B cell (primary cell): ENCODE measurements around the gene RNH1. TPM values are rescaled to one million over a fixed set of nuclear protein-coding genes. Genes with fewer than 3 reads are reported as not detected.

Experiments
- ATAC-seq: fragments of 200-7000 bp; cut with Tn5 transposase; one replicate; pipeline ENCODE4 v1.10.0; 2021; ENCODE audit warnings: low read depth, mild to moderate bottlenecking, moderate number of reproducible peaks, moderate library complexity
- CTCF ChIA-PET: fragments of 350-600 bp; sonication (Branson Sonifier 250); formaldehyde crosslinking; loops from one replicate; lab custom pipeline; 2021; ENCODE audit warnings: antibody characterized with exemption, inconsistent platforms; lab: Charles Lee
- POLR2A ChIA-PET: fragments of 350-600 bp; sonication (Branson Sonifier 250); formaldehyde crosslinking; loops from one replicate; lab custom pipeline; 2021; ENCODE audit warnings: antibody characterized with exemption; lab: Charles Lee
- DNase-seq: peaks from one replicate; pipeline ENCODE4 v3.0.0; 2013
- H2AFZ ChIP-seq: 2 replicates; pipeline ENCODE4 v1.6.1; 2012; ENCODE audit warnings: mild to moderate bottlenecking, low read depth, low read length; ENCODE audit not compliant: insufficient read depth, poor library complexity, severe bottlenecking
- H3K27ac ChIP-seq, 2 donors: 1 replicate in 1 of 2; 2 replicates in 1 of 2; pipeline ENCODE4 v1.5.1; 2012 to 2013; ENCODE audit warnings: low read length in 2 of 2, mild to moderate bottlenecking in 2 of 2, moderate library complexity in 1 of 2
- H3K27me3 ChIP-seq, 4 experiments: fragments of 200-600 bp in 1 of 4; sonication (generic) in 1 of 4; replicated peaks in 1 of 4; 1 replicate in 2 of 4; 2 replicates in 2 of 4; pipeline versions ENCODE4 v1.6.1 to v1.7.0; 2013 to 2016; ENCODE audit warnings: low read length in 3 of 4, mild to moderate bottlenecking in 2 of 4, mixed read lengths in 1 of 4, moderate library complexity in 1 of 4; ENCODE audit not compliant: insufficient read depth in 4 of 4, control insufficient read depth in 3 of 4; ENCODE audit errors: control extremely low read depth in 1 of 4
- H3K36me3 ChIP-seq, 2 experiments: replicated peaks in 1 of 2; 1 replicate in 1 of 2; 2 replicates in 1 of 2; pipeline versions ENCODE4 v1.6.1 to v1.7.1; 2013; ENCODE audit warnings: low read length in 1 of 2; ENCODE audit not compliant: insufficient read depth in 2 of 2, control insufficient read depth in 1 of 2; ENCODE audit errors: control extremely low read depth in 1 of 2, extremely low read depth in 1 of 2
- H3K4me1 ChIP-seq, 2 donors: fragments of 200-600 bp in 1 of 2; sonication (generic) in 1 of 2; 1 replicate in 1 of 2; 2 replicates in 1 of 2; pipeline versions ENCODE4 v1.5.1 to v1.6.1; 2013 to 2017; ENCODE audit warnings: low read length in 2 of 2; ENCODE audit not compliant: control insufficient read depth in 2 of 2, insufficient read depth in 2 of 2
- H3K4me2 ChIP-seq: replicated peaks from 2 replicates; pipeline ENCODE3; 2012; ENCODE audit warnings: mild to moderate bottlenecking, low read depth, low read length; ENCODE audit not compliant: poor library complexity, severe bottlenecking
- H3K4me3 ChIP-seq, 5 experiments: fragments of 200-600 bp in 1 of 5; sonication (generic) in 1 of 5; 1 replicate in 3 of 5; 2 replicates in 2 of 5; pipeline versions ENCODE4 v1.5.1 to v1.7.0; 2011 to 2016; ENCODE audit warnings: low read length in 4 of 5, mild to moderate bottlenecking in 4 of 5, low read depth in 2 of 5, control low read depth in 1 of 5, moderate library complexity in 1 of 5; ENCODE audit not compliant: insufficient read depth in 1 of 5; ENCODE audit errors: control extremely low read depth in 1 of 5, extremely low read depth in 1 of 5
- H3K79me2 ChIP-seq: fragments of 200-600 bp; sonication (generic); one replicate; pipeline ENCODE4 v1.6.0; 2016; ENCODE audit warnings: low read length; ENCODE audit not compliant: control insufficient read depth, insufficient read depth
- H3K9ac ChIP-seq: fragments of 200-600 bp; sonication (generic); 2 replicates; pipeline ENCODE4 v1.6.1; 2017; ENCODE audit warnings: mild to moderate bottlenecking, low read length, moderate library complexity
- H3K9me3 ChIP-seq, 3 donors: one replicate each; pipeline versions ENCODE4 v1.6.1 to v1.7.1; 2013; ENCODE audit warnings: low read length in 2 of 3; ENCODE audit not compliant: control insufficient read depth in 2 of 3, insufficient read depth in 1 of 3; ENCODE audit errors: control extremely low read depth in 1 of 3
- H4K20me1 ChIP-seq: 2 replicates; pipeline ENCODE4 v1.6.0; 2012; ENCODE audit warnings: mild to moderate bottlenecking, low read length; ENCODE audit not compliant: insufficient read depth, control insufficient read depth, poor library complexity, severe bottlenecking
- H3K27ac Mint-ChIP-seq: one replicate; pipeline ENCODE4 v1.8.0; 2021; ENCODE audit warnings: mixed read lengths
- H3K27me3 Mint-ChIP-seq: one replicate; pipeline ENCODE4 v1.8.0; 2021; ENCODE audit warnings: mixed read lengths
- H3K4me1 Mint-ChIP-seq: one replicate; pipeline ENCODE4 v1.8.0; 2021; ENCODE audit warnings: mixed read lengths
- H3K4me3 Mint-ChIP-seq: one replicate; pipeline ENCODE4 v1.8.0; 2021; ENCODE audit warnings: mixed read lengths
- H3K9me3 Mint-ChIP-seq: one replicate; pipeline ENCODE4 v1.8.0; 2022; ENCODE audit warnings: mixed read lengths; ENCODE audit not compliant: insufficient read depth
- CTCF ChIP-seq: fragments of 200-600 bp; IDR thresholded peaks from one replicate; pipeline ENCODE4 v1.8.0; 2022; ENCODE audit warnings: antibody characterized with exemption, mild to moderate bottlenecking
- EZH2 ChIP-seq: IDR thresholded peaks from 2 replicates; pipeline ENCODE4 v1.6.1; 2012; ENCODE audit warnings: borderline replicate concordance, low read depth, mild to moderate bottlenecking, moderate library complexity, low read length; ENCODE audit not compliant: insufficient read depth, poor library complexity, severe bottlenecking
- WGBS: methylation state at CpG from one replicate; pipeline ENCODE4 v1.1.5; 2013; ENCODE audit warnings: missing lambda C conversion rate; ENCODE audit not compliant: insufficient coverage; 5-methylcytosine and 5-hydroxymethylcytosine counted together
- intact Hi-C: fragments of 100-400 bp; cut with micrococcal nuclease; formaldehyde crosslinking; loops from one replicate; pipeline ENCODE4 v1.10.0; 2022
- polyA plus RNA-seq: library from polyadenylated mRNA; depleted of rRNA; stranded (reverse); fragments of >200 nt; gene quantifications from 2 replicates; pipeline ENCODE4 v1.2.3, GENCODE V29; 2012
- total RNA-seq, 2 donors: library from RNA; stranded (reverse); fragments of 120-200 nt in 1 of 2; gene quantifications; 1 replicate in 1 of 2; 2 replicates in 1 of 2; pipeline versions ENCODE4 v1.2.3 to v1.2.4, GENCODE V29; 2013 to 2022

RNH1 gene
- total and polyA plus RNA-seq, 2 donors (not counting 1 experiment from before 2014, with no cell fraction given) = 81.0 to 159 TPM

- H3K4me3 Mint-ChIP-seq = no peak overlapping the region
- CTCF ChIA-PET = interaction anchor here (1.1 kb wide), 1 partner anchor 16 kb away, joined by 3 read pairs; no protein-coding TSS in a partner anchor
- POLR2A ChIA-PET = no interaction called here
These were observed 14.2 kb upstream of the RNH1 start for GRCh38 chr11:521177-521688.

More at GRCh38 chr11:521177-521688, 14.2 kb upstream of the RNH1 start:
- H3K27me3 Mint-ChIP-seq = no peaks in the 10 kb centered on the region
- H4K20me1 ChIP-seq = no peaks in the 10 kb centered on the region
- no peak overlapping the region for H3K27ac Mint-ChIP-seq
- H3K9me3 ChIP-seq = peaks cover 0 to 22% (median 0%) of the 10 kb centered on the region in 3 donors
- no peaks in the 10 kb centered on the region for H3K27me3 ChIP-seq
- WGBS = 97% methylated on average over 6 of the region's 10 CpGs
- no peak overlapping the region for H3K27ac ChIP-seq
- peaks cover 9% of the 10 kb centered on the region for H3K4me1 Mint-ChIP-seq
- no peak overlapping the region for H3K9ac ChIP-seq
- TF ChIP-seq CTCF = no peak
- no peak for TF ChIP-seq EZH2
- H3K79me2 ChIP-seq = no peaks in the 10 kb centered on the region
- H3K36me3 ChIP-seq = no peaks in the 10 kb centered on the region
- ATAC-seq = no peak
- intact Hi-C loops = no loop called here
- peaks cover 3 to 4% of the 10 kb centered on the region in 2 donors for H3K4me1 ChIP-seq
- no peak overlapping the region for H3K4me2 ChIP-seq
- DNase-seq = no peak
- H3K9me3 Mint-ChIP-seq = peaks cover 3% of the 10 kb centered on the region
- no peak overlapping the region for H2AFZ ChIP-seq
- H3K4me3 ChIP-seq = no peak overlapping the region
